GM10847 (cell line): Measurements from ENCODE around the gene SF3A2.

Experiments used
- POLR2A ChIP-seq: IDR thresholded peaks from 2 replicates; pipeline ENCODE4 v1.6.1; 2011; ENCODE audit not compliant: insufficient read length; ENCODE audit errors: extremely low read depth

Gene SF3A2

GRCh38 chr19:2244125-2244411, 7.4 kb downstream of the SF3A2 start:
- no peak for TF ChIP-seq POLR2A

DNA sequence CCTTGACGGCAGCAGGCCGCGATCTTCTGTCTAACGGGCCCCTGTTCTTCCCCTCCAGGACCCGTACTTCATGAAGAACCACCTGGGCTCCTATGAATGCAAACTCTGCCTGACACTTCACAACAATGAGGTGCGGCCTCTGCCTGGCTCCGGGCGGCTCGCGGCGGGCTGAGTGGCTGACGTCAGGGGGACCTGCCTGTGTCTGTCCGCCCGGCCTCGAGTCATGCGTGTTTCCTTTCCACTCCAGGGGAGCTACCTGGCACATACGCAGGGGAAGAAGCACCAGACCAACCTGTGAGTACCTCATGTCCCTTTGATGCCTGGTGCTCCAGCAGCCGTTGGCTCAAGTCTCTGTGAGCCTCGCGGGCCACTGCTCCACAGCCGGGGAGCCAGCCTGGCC, 7.9 kb downstream of the SF3A2 start:
- no peak for TF ChIP-seq POLR2A

GRCh38 chr19:2245273-2245672, 8.6 kb downstream of the SF3A2 start:
- no peak for TF ChIP-seq POLR2A

- TF ChIP-seq POLR2A = no peak
These were observed 9.5 kb downstream of the SF3A2 start for GRCh38 chr19:2246014-2246620.

- no peak for TF ChIP-seq POLR2A
These were observed 10.3 kb downstream of the SF3A2 start for GRCh38 chr19:2246801-2247361.

- no peak for TF ChIP-seq POLR2A
These were observed 10.9 kb downstream of the SF3A2 start for GRCh38 chr19:2247433-2248101.

GRCh38 chr19:2248136-2249009, 11.7 kb downstream of the SF3A2 start:
- no peak for TF ChIP-seq POLR2A

GRCh38 chr19:2249010-2249866, 12.6 kb downstream of the SF3A2 start, which contains the start of gene AMH:
Gene AMH, plus strand, starts transcription at chr19:2249323. Its CDS starts 10 bp downstream, at chr19:2249333.
- no peak for TF ChIP-seq POLR2A

- TF ChIP-seq POLR2A = no peak
These were observed 13.5 kb downstream of the SF3A2 start for GRCh38 chr19:2249880-2250765.

- TF ChIP-seq POLR2A = no peak
These were observed 14.1 kb downstream of the SF3A2 start for GRCh38 chr19:2250766-2251105.

- TF ChIP-seq POLR2A = no peak
These were observed 14.8 kb downstream of the SF3A2 start for GRCh38 chr19:2251106-2252054.

DNA sequence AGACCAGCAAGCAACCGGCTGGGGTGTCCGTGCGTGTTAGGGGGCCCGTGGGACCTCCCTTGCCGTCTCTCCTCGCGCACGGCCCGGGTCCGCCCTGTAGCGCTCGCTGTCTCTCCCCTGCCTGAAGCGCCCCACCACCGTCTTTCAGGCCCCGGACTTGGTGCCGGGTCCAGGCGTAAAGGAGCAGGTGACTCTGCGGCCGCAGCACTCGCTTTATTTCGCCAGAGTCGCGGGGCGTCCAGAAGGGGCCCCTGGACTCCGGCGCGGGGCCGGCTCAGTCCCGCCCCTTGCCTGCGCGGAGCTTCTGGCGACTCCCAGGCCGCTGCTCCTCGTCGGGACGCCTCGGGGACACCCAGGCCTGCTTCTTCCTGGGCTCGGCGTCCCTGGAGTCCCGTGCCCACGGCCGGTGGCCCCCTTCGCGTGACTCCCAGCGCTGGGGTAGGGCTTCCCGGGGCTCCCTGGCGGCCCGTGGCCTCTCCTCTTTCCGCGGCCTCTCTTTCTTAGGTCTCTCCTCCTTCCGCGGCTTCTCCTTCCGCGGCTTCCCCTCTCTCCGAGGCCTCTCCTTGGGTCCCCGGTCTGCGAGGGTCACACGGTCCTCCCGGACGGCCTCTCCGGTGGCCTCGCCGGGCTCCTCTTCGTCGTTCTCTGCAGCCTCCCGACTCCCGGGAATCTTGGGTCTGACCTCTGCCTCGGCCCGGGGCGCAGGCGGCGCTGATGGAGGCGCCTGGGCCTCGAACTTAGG, 15.6 kb downstream of the SF3A2 start:
- no peak for TF ChIP-seq POLR2A
